Common myeloid progenitor, CD34-positive (primary cell): Measurements from ENCODE around the gene PTCRA.

Source experiments
- CTCF ChIA-PET: fragments of 350-600 bp; sonication (Branson Sonifier 250); formaldehyde crosslinking; loops from one replicate; lab custom pipeline; 2021; ENCODE audit warnings: antibody characterized with exemption; lab: Charles Lee
- POLR2A ChIA-PET: fragments of 350-600 bp; sonication (Branson Sonifier 250); formaldehyde crosslinking; loops from one replicate; lab custom pipeline; 2021; ENCODE audit warnings: antibody characterized with exemption; lab: Charles Lee
- DNase-seq, 3 donors: peaks; one replicate each; pipeline versions ENCODE4 v3.0.0 to v3.0.0-alpha.2; 2013
- H3K27ac ChIP-seq, 2 experiments: 1 replicate in 1 of 2; 2 replicates in 1 of 2; pipeline ENCODE4 v1.7.0; 2013; ENCODE audit warnings: inconsistent platforms in 2 of 2, low read length in 2 of 2, mild to moderate bottlenecking in 2 of 2, low read depth in 1 of 2, moderate library complexity in 1 of 2; ENCODE audit not compliant: severe bottlenecking in 2 of 2, insufficient read depth in 1 of 2, poor library complexity in 1 of 2
- H3K27me3 ChIP-seq, 5 experiments: replicated peaks in 2 of 5; 1 replicate in 3 of 5; 2 replicates in 2 of 5; pipeline versions ENCODE4 v1.6.1 to v1.7.0; 2013; ENCODE audit warnings: low read length in 4 of 5, mild to moderate bottlenecking in 2 of 5, moderate library complexity in 2 of 5, inconsistent platforms in 1 of 5; ENCODE audit not compliant: insufficient read depth in 5 of 5, control insufficient read depth in 4 of 5
- H3K36me3 ChIP-seq, 4 experiments: 1 replicate in 2 of 4; 2 replicates in 2 of 4; pipeline versions ENCODE4 v1.6.1 to v1.7.0; 2013; ENCODE audit warnings: low read length in 3 of 4, control low read depth in 1 of 4, mild to moderate bottlenecking in 1 of 4; ENCODE audit not compliant: control insufficient read depth in 4 of 4, insufficient read depth in 4 of 4
- H3K4me1 ChIP-seq, 4 experiments: 1 replicate in 3 of 4; 2 replicates in 1 of 4; pipeline versions ENCODE4 v1.6.1 to v1.7.1; 2013; ENCODE audit warnings: low read length in 3 of 4, mild to moderate bottlenecking in 3 of 4, control low read depth in 1 of 4, inconsistent platforms in 1 of 4, moderate library complexity in 1 of 4; ENCODE audit not compliant: control insufficient read depth in 4 of 4, insufficient read depth in 4 of 4; ENCODE audit errors: control extremely low read depth in 1 of 4
- H3K4me3 ChIP-seq, 7 experiments: 1 replicate in 4 of 7; 2 replicates in 3 of 7; pipeline versions ENCODE4 v1.5.1 to v1.7.0; 2013; ENCODE audit warnings: mild to moderate bottlenecking in 7 of 7, low read length in 6 of 7, moderate library complexity in 6 of 7, inconsistent platforms in 2 of 7, low read depth in 2 of 7, control low read depth in 1 of 7; ENCODE audit not compliant: insufficient read depth in 4 of 7, control insufficient read depth in 1 of 7; ENCODE audit errors: extremely low read depth in 1 of 7
- H3K9me3 ChIP-seq, 5 experiments: 1 replicate in 4 of 5; 2 replicates in 1 of 5; pipeline versions ENCODE4 v1.6.1 to v1.7.1; 2013; ENCODE audit warnings: low read length in 4 of 5, mild to moderate bottlenecking in 2 of 5, inconsistent platforms in 1 of 5, low read depth in 1 of 5, moderate library complexity in 1 of 5; ENCODE audit not compliant: control insufficient read depth in 4 of 5, insufficient read depth in 2 of 5; ENCODE audit errors: control extremely low read depth in 1 of 5
- whole genome bisulfite sequencing: methylation state at CpG from one replicate; pipeline ENCODE4 v1.1.5; 2013; ENCODE audit not compliant: insufficient coverage; 5-methylcytosine and 5-hydroxymethylcytosine counted together

Gene PTCRA

DNA sequence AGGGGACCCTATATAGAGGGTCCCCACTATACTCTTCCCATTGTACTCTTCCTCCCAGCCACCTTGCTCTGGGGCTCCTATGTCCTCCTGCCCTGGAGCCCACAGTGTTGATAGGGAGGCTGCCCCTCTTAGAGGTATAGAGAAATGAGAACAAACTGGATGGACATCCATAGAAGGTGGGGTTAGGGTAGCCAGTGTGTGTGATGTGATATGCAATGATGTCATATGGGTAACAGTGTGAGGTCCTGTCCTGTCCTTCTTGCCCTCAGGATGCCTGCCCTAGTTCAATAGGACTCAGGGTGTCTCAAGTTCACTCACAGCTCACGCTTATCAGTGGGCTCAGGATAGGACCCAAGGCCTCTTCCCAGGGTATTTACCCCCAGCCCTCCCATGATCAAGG, 435 bp downstream of the PTCRA start:
- WGBS = 100% methylated on average over 1 of the region's 1 CpG
- H3K9me3 ChIP-seq = no peaks in the 10 kb centered on the region
- H3K27me3 ChIP-seq = peaks cover 0 to 5% (median 0%) of the 10 kb centered on the region in 5 experiments
- ChIA-PET CTCF (interaction anchor here (3.0 kb wide), 1 partner anchor 13 kb away, joined by 16 read pairs; the partner anchor contains the start of gene CNPY3), POLR2A (no interaction called here)
- DNase-seq = no peak
- no peak overlapping the region for H3K27ac ChIP-seq
- no peak overlapping the region for H3K4me3 ChIP-seq
- H3K36me3 ChIP-seq = no peaks in the 10 kb centered on the region
- peaks cover 0 to 7% (median 4%) of the 10 kb centered on the region in 4 experiments for H3K4me1 ChIP-seq

DNA sequence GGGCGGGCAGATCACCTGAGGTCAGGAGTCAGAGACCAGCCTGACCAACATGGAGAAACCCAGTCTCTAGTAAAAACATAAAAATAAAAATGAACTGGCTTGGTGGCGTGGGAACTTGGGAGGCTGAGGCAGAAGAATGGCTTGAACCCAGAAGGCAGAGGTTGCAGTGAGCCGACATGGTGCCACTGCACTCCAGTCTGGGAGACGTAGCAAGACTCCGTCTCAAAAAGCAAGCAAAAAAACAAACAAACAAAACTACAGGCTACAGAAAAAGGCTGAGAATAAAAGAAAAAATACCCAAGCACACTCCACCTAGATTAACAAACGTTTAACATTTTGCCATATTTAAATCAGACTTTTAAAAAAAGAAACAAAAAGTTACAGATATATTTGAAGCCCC, 5.9 kb downstream of the PTCRA start:
- Histone ChIP-seq H3K9me3 (no peaks in the 10 kb centered on the region), H3K4me1 (peaks cover 0 to 5% (median 0%) of the 10 kb centered on the region in 4 experiments), H3K36me3 (no peaks in the 10 kb centered on the region), H3K4me3 (no peak overlapping the region), H3K27me3 (no peaks in the 10 kb centered on the region), H3K27ac (no peak overlapping the region)
- ChIA-PET POLR2A (no interaction called here), CTCF (no interaction called here)
- 78% methylated on average over 4 of the region's 6 CpGs for WGBS
- no peak for DNase-seq

DNA sequence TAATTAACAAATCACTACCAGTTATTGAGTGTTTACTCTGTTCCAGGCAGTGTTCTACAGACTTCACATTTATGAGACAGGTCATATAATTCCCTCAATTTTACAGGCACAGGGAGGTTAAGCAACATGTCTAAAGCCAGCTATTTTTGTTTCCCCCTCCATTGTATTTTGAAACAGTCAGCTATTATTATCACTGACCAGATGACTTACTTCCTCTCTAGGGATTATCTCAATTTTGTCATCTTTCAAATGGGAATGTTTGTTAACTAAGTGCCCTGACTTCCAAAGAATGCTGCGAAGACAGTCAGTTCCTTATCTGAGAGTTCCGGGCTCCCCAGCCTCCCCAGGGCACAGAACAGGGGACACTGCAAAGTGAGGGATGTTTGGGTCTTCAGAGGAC, 7.8 kb downstream of the PTCRA start:
- Histone ChIP-seq H3K4me1 (peaks cover 3 to 15% (median 7%) of the 10 kb centered on the region in 4 experiments), H3K9me3 (no peaks in the 10 kb centered on the region), H3K27me3 (no peaks in the 10 kb centered on the region), H3K27ac (no peak overlapping the region), H3K4me3 (no peak overlapping the region), H3K36me3 (no peaks in the 10 kb centered on the region)
- DNase-seq = no peak
- ChIA-PET POLR2A (no interaction called here), CTCF (interaction anchor here (1.1 kb wide), 1 partner anchor 19 kb away, joined by 3 read pairs; no protein-coding TSS in a partner anchor)
- 96% methylated on average over 2 of the region's 2 CpGs for WGBS

DNA sequence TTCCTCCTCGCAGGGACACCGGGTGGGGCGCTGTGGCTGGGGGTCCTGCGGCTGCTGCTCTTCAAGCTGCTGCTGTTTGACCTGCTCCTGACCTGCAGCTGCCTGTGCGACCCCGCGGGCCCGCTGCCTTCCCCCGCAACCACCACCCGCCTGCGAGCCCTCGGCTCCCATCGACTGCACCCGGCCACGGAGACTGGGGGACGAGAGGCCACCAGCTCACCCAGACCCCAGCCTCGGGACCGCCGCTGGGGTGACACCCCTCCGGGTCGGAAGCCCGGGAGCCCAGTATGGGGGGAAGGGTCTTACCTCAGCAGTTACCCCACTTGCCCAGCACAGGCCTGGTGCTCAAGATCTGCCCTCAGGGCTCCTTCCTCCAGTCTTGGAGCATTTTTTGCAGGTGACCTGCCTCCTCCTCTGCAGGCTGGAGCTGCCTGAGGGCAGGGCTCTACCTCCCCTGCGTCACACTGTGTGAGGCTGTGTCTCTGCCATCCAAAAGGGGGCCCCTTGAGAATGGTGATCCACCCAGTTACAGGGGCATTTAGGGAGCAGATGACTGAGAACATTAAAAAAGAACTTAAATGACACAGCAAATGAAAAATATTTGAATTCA, 9.5 kb downstream of the PTCRA start:
- Histone ChIP-seq H3K27ac (no peak overlapping the region), H3K27me3 (no peaks in the 10 kb centered on the region), H3K36me3 (no peaks in the 10 kb centered on the region), H3K4me1 (peaks cover 6 to 21% (median 13%) of the 10 kb centered on the region in 4 experiments), H3K9me3 (no peaks in the 10 kb centered on the region), H3K4me3 (no peak overlapping the region)
- CTCF ChIA-PET = interaction anchor here (0.7 kb wide), 1 partner anchor 83 kb away, joined by 3 read pairs; no protein-coding TSS in a partner anchor
- 96% methylated on average over 21 of the region's 23 CpGs for WGBS
- POLR2A ChIA-PET = no interaction called here
- DNase-seq = no peak

DNA sequence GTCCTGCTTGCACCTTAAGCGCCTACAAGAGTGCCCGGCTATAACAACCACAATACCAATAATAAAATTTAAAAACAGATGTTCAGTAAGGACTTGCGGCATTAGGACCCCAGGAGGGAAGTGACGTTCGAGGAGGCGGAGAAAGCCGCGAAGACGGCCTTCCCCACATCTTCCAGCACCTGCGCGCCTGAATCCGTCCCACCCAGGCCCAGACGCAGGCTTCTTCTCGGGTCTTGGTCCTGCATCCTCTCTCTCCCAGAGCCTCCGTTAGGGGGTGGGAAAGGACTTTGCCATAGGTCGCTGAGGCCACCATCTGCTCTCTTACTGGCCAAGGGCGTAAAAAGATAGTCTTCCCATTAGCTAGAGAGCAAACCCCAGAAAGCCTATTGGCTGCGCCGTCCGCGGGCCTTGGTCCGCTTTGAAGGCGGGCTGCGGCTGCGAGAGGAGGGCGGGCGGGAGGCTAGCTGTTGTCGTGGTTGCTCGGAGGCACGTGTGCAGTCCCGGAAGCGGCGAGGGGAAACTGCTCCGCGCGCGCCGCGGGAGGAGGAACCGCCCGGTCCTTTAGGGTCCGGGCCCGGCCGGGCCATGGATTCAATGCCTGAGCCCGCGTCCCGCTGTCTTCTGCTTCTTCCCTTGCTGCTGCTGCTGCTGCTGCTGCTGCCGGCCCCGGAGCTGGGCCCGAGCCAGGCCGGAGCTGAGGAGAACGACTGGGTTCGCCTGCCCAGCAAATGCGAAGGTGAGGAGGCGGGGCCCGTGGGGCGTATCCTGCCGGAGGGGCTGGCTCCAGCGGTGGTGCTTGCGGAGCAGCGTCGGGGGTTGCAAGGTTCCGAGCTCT, 13.3 kb downstream of the PTCRA start, which contains the start of gene CNPY3:
TSS of gene CNPY3 (plus strand) at position 495 of the 835 bp plus-strand sequence. CDS start at position 586, 91 bp downstream.
- Histone ChIP-seq H3K4me3 (peak within 1 kb of the TSS; percentile 77 to 94 (median 85)), H3K27ac (peak within 1 kb of the TSS; percentile 93 to 98), H3K4me1 (peaks cover 18 to 54% (median 42%) of the 10 kb centered on the region in 4 experiments), H3K27me3 (no peaks in the 10 kb centered on the region), H3K9me3 (no peaks in the 10 kb centered on the region), H3K36me3 (peaks cover 2 to 20% (median 7%) of the 10 kb centered on the region in 4 experiments)
- ChIA-PET POLR2A (interaction anchor here (0.6 to 2.7 kb wide), 8 partner anchors 8 to 145 kb away, joined by 3 to 13 read pairs (median 4); partner anchors contain the start of genes KLC4, KLHDC3, MEA1 and PEX6), CTCF (interaction anchor here (0.6 to 3.0 kb wide), 10 partner anchors 12 to 245 kb away, joined by 3 to 16 read pairs (median 4); partner anchors contain the start of gene PPP2R5D)
- 0% methylated on average over 53 of the region's 63 CpGs for WGBS
- DNase-seq = peak; percentile 98 to 99 (median 99)

DNA sequence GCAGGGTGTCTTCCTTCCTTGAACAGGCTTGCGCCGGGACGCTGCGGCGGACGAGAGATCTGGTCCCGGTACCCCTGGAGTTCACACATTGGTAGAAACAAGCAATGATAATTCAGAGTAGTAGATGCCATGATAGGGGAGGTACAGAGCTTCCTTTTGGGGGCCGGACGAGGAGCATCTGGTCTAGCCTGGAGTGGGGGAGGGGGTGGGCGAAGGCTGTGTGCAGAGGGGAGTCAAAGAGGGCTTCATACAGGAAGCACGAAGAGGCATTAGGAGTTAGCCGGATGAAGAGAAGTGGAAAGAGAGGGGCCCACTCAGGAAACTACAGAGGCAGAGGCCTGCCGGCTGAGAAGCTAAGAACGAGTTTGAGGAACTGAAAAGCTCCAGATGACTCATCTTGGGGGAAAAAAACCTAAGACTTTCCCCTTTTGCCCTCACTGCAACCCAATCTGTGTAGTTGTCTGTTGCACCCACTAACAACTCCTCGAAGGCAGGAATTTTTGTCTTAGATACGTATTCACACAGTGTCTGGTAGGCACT, 14.0 kb downstream of the PTCRA start:
- Histone ChIP-seq H3K4me1 (peaks cover 21 to 61% (median 48%) of the 10 kb centered on the region in 4 experiments), H3K4me3 (peak overlapping the region; percentile 77 to 94 (median 85)), H3K9me3 (no peaks in the 10 kb centered on the region), H3K27me3 (no peaks in the 10 kb centered on the region), H3K36me3 (peaks cover 2 to 25% (median 12%) of the 10 kb centered on the region in 4 experiments), H3K27ac (peak overlapping the region; percentile 93 to 98)
- peak; percentile 82 to 94 (median 91) for DNase-seq
- whole genome bisulfite sequencing = 2% methylated on average over 9 of the region's 16 CpGs
- ChIA-PET CTCF (interaction anchor here (0.6 to 3.0 kb wide), 11 partner anchors 12 to 244 kb away, joined by 3 to 16 read pairs (median 4); partner anchors contain the start of gene PPP2R5D), POLR2A (interaction anchor here (0.6 to 2.7 kb wide), 8 partner anchors 17 to 547 kb away, joined by 3 to 13 read pairs (median 4); partner anchors contain the start of genes KLC4, KLHDC3, MEA1 and PEX6)
